BLaER1 (cell line): Measurements from ENCODE around the gene TSACC.

Experiments
- H3K27ac ChIP-seq: shearing (Covaris generic); formaldehyde crosslinking; 2 replicates; pipeline ENCODE4 v1.8.1; 2022
- H3K27me3 ChIP-seq: shearing (Covaris generic); formaldehyde crosslinking; 2 replicates; pipeline ENCODE4 v1.8.1; 2022
- H3K36me3 ChIP-seq: shearing (Covaris generic); formaldehyde crosslinking; 2 replicates; pipeline ENCODE4 v1.8.1; 2022
- H3K4me1 ChIP-seq: shearing (Covaris generic); formaldehyde crosslinking; 2 replicates; pipeline ENCODE4 v1.8.1; 2022
- H3K4me2 ChIP-seq: shearing (Covaris generic); formaldehyde crosslinking; 2 replicates; pipeline ENCODE4 v1.8.1; 2022
- H3K4me3 ChIP-seq: shearing (Covaris generic); formaldehyde crosslinking; 2 replicates; pipeline ENCODE4 v1.8.1; 2022
- H3K9ac ChIP-seq: shearing (Covaris generic); formaldehyde crosslinking; 2 replicates; pipeline ENCODE4 v1.8.1; 2022
- H3K9me3 ChIP-seq: shearing (Covaris generic); formaldehyde crosslinking; 2 replicates; pipeline ENCODE4 v1.8.1; 2022
- H4K20me1 ChIP-seq: shearing (Covaris generic); formaldehyde crosslinking; 2 replicates; pipeline ENCODE4 v1.8.1; 2022
- Cebpa-rat ChIP-seq: shearing (Covaris generic); IDR thresholded peaks from 2 replicates; pipeline ENCODE4 v1.8.1; 2022

Gene TSACC

DNA sequence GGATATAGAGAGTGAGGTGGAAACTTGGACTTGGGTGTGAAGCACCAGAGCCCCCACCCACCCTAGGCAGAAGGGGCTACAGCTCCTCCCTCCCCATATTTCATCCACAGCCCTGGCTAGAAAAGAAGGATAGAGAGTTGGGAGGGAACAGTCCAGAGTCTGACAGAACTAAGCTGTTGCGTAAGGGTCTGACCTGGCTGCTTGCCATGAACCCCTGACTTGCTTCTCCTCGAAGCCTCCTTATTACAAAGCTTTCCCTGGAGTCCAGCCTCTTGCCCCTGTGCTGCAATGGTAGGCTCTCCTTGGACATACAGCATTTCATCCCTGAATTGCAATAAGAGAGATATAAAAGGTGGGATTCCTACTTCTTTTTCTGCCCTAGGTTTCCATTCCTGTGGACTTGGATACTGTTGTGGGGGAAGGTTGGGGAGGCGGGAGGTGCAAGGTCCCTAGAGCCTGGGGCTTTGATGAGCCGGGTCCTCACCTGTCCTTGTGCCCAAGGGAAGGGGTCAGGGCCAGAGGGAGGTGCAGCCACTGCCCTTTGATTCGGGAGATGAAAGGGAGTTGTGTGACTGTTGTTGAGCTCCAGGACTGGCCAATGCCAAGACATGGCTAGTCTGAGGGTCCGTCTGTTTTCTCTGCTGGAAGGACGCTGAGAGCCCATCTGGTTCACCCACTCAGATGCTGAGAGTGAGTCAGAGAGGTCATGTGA, 33.4 kb downstream of the TSACC start:
- H3K27ac ChIP-seq = no peak overlapping the region
- TF ChIP-seq Cebpa-rat = no peak
- H3K9ac ChIP-seq = no peak overlapping the region
- H3K4me3 ChIP-seq = no peak overlapping the region
- 0 out of 2 replicates have a peak, but pooled peaks cover 6% of the 10 kb centered on the region for H3K4me1 ChIP-seq
- H4K20me1 ChIP-seq = no peaks in the 10 kb centered on the region
- no peaks in the 10 kb centered on the region for H3K9me3 ChIP-seq
- H3K4me2 ChIP-seq = no peak overlapping the region
- peaks cover 35% of the 10 kb centered on the region for H3K27me3 ChIP-seq
- no peaks in the 10 kb centered on the region for H3K36me3 ChIP-seq

DNA sequence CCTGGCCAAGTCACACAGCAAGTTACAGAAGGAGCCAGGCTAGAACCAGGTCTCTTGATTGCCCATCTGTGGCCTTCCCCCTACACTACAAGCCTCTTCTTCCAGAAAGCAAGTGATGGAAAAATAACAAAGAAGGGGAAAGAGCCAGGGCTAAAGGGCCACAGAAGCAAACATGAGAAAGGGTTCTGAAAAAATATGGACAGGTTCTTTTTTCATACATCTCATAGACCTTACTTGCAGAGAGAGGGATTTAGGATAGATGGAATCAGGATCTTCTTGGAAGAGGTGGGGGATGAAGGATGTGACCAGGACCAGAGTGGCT, 33.9 kb downstream of the TSACC start:
- Histone ChIP-seq H3K27ac (no peak overlapping the region), H3K4me2 (no peak overlapping the region), H3K27me3 (peaks cover 32% of the 10 kb centered on the region), H3K4me3 (no peak overlapping the region), H3K9ac (no peak overlapping the region), H3K9me3 (no peaks in the 10 kb centered on the region), H4K20me1 (no peaks in the 10 kb centered on the region), H3K36me3 (no peaks in the 10 kb centered on the region), H3K4me1 (0 out of 2 replicates have a peak, but pooled peaks cover 3% of the 10 kb centered on the region)
- no peak for TF ChIP-seq Cebpa-rat

DNA sequence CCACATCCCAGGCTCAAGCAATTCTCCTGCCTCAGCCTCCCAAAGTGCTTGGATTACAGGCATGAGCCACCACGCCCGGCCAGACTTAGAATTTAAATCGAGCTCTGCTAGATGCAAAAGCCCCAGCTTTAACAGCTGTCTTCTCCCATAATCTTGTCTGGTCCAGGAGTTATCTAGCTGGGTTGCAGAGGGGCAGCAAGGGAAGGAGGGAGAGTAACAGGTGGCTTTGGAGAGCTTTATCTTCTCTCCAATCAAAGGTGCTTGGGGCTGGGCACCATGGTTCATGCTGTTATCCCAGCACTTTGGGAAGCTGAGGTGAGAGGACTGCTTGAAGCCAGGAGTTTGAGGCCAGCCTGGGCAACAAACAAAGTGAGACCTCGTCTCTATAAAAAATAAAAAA, 34.5 kb downstream of the TSACC start:
- TF ChIP-seq Cebpa-rat = no peak
- H3K36me3 ChIP-seq = no peaks in the 10 kb centered on the region
- H3K9ac ChIP-seq = no peak overlapping the region
- no peak overlapping the region for H3K4me3 ChIP-seq
- H3K4me1 ChIP-seq = no peaks in the 10 kb centered on the region
- no peak overlapping the region for H3K4me2 ChIP-seq
- no peaks in the 10 kb centered on the region for H3K9me3 ChIP-seq
- H3K27ac ChIP-seq = no peak overlapping the region
- no peaks in the 10 kb centered on the region for H4K20me1 ChIP-seq
- H3K27me3 ChIP-seq = peaks cover 25% of the 10 kb centered on the region

DNA sequence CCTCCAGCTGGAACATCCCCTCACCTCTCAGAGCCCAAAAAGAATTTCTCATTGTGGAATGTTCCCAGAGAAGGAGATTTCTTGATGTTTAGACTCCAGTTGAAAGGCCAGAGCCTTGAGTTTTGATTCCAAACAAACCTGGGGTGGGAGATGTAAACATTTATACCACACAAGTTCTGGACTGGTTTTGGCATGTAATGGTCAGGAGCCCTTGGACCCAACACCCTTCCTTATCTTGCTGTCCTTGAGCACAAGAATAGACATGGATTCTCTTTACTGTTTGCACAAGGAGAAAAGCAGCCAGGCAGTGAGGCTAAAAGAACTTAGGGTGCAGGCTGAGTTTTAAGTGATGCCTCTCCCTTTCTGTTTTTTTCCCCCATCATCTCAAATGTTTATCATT, 35.2 kb downstream of the TSACC start:
- no peak for TF ChIP-seq Cebpa-rat
- no peak overlapping the region for H3K9ac ChIP-seq
- H3K36me3 ChIP-seq = no peaks in the 10 kb centered on the region
- H3K4me1 ChIP-seq = no peaks in the 10 kb centered on the region
- H3K9me3 ChIP-seq = no peaks in the 10 kb centered on the region
- peaks cover 18% of the 10 kb centered on the region for H3K27me3 ChIP-seq
- H3K4me2 ChIP-seq = no peak overlapping the region
- H3K4me3 ChIP-seq = no peak overlapping the region
- no peak overlapping the region for H3K27ac ChIP-seq
- H4K20me1 ChIP-seq = no peaks in the 10 kb centered on the region

DNA sequence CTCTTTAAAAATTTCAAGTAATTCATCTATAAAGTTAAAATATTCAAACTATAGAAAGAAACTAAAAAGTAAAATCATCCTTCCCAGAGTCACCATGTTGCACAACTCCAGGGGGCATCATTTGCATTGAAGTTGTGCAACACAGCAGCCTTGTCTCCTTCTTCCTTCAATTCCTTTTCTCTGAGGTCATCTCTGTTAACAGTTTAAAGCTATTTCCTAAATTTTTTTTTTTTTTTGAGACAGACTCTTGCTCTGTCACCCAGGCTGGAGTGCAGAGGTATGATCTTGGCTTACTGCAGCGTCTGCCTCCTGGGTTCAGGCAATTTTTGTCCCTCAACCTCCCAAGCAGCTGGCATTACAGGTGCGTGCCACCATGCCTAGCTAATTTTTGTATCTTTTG, 37.8 kb downstream of the TSACC start:
- Histone ChIP-seq H3K4me3 (no peak overlapping the region), H3K27ac (no peak overlapping the region), H3K9ac (no peak overlapping the region), H4K20me1 (no peaks in the 10 kb centered on the region), H3K4me1 (no peaks in the 10 kb centered on the region), H3K9me3 (no peaks in the 10 kb centered on the region), H3K27me3 (no peaks in the 10 kb centered on the region), H3K36me3 (no peaks in the 10 kb centered on the region), H3K4me2 (no peak overlapping the region)
- TF ChIP-seq Cebpa-rat = 0 out of 2 replicates have a peak, but pooled peaks have one; percentile 9

DNA sequence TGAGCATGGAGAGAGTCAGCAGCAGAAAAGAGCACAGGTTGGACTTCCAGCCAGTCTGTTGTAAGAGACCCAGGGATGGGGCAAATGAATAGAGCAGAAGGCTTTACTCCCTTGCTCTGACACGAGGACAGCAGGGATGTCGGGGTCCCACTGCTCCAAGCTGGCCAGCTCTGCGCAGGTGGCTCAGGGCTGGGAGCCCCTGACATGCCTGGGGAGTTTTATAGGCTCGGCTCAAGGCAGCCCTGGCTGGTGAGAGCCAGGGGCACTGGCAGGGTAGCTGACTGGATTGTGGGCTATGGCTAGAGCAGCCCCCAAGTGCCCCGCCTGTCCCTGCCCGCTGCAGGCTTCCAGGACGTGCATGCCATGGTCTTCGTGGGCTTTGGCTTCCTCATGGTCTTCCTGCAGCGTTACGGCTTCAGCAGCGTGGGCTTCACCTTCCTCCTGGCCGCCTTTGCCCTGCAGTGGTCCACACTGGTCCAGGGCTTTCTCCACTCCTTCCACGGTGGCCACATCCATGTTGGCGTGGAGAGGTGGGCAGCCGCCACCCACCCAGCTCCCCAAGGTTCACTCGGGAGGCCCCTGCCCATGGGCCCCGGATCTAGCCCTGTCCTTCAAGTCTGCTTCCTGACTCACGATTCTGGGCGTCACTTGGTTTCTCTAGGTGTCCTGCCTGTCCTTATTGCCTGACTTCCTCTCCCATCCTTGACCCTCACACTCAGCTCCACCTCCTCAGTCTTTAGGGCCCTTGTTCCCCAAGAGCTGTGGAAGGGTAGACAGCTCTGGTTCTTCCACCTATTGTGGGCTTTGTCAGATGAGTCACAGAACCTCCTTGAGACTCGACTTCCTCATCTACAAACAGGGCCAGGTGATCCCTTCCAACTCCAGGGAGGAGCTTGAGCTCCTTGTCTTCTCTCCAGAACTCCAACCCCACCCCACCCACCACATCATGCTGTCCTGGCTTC, 38.9 kb downstream of the TSACC start:
- TF ChIP-seq Cebpa-rat = no peak

DNA sequence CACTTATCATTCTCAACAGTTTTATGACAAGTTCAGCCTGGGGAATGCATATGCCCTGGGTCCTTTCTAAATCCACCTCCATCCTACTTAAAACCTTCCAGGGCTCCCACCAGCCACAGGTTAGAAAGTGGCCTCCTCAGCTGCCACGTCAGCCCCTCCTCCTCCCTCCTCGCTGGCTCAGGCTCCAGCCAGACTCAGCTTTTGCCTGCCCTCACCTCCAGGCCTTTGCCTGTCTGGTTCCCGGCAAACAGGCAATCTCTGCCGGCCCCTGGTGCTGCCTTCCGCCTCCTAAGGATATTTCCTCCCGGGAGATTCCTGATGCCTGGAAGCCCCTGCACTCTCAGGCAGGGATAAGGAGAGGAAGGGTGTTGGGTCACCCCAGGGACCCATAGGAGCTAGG, 40.2 kb downstream of the TSACC start:
- Histone ChIP-seq H3K9me3 (no peaks in the 10 kb centered on the region), H3K27ac (no peak overlapping the region), H3K4me2 (no peak overlapping the region), H3K4me1 (no peaks in the 10 kb centered on the region), H3K9ac (no peak overlapping the region), H3K4me3 (no peak overlapping the region), H3K27me3 (no peaks in the 10 kb centered on the region), H3K36me3 (no peaks in the 10 kb centered on the region), H4K20me1 (no peaks in the 10 kb centered on the region)
- no peak for TF ChIP-seq Cebpa-rat

More for the DNA sequence above, 38.9 kb downstream of the TSACC start:
- H3K4me2 ChIP-seq = no peak overlapping the region
- no peaks in the 10 kb centered on the region for H3K27me3 ChIP-seq
- H3K27ac ChIP-seq = no peak overlapping the region
- H4K20me1 ChIP-seq = no peaks in the 10 kb centered on the region
- H3K9ac ChIP-seq = no peak overlapping the region
- H3K4me1 ChIP-seq = no peaks in the 10 kb centered on the region
- no peaks in the 10 kb centered on the region for H3K36me3 ChIP-seq
- no peak overlapping the region for H3K4me3 ChIP-seq
- no peaks in the 10 kb centered on the region for H3K9me3 ChIP-seq

DNA sequence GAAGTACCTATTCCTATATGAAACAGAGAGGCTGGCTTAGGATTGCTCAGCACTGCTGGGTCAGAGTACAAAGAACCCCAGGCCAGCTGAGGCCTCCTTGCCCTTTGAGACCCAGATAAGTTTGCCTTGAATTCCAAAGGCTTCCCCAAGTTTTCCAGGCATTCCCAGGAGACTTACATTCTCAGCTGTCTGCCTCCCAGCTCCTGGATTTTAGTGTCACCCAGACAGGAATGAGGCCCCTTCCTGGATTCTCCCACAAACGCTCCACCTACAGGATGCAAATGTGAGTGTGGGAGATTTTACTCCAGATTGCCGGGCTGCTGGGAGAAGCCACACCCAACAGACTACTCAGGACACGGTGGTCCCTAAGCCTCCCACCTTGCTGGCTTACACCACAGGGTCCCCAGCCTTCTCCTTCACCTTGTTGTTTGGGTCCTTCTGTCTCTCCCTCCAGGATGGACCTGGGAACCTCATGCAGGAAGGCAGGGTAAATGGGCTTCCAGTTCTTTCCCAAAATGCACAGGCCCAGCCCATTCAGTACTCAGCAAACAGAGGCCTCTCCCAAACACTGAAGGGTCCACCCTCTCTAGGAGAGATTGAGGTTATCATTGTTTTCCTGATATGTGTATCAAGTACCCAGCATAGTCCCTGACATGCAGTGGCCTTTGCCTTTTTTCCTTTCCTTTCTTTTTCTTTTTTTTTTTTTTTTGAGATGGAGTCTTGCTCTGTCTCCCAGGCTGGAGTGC, 41.3 kb downstream of the TSACC start:
- no peaks in the 10 kb centered on the region for H3K27me3 ChIP-seq
- H3K4me2 ChIP-seq = no peak overlapping the region
- no peak overlapping the region for H3K9ac ChIP-seq
- H3K36me3 ChIP-seq = no peaks in the 10 kb centered on the region
- peaks cover 8% of the 10 kb centered on the region for H3K4me1 ChIP-seq
- H3K27ac ChIP-seq = no peak overlapping the region
- no peaks in the 10 kb centered on the region for H4K20me1 ChIP-seq
- no peak overlapping the region for H3K4me3 ChIP-seq
- H3K9me3 ChIP-seq = no peaks in the 10 kb centered on the region
- no peak for TF ChIP-seq Cebpa-rat

DNA sequence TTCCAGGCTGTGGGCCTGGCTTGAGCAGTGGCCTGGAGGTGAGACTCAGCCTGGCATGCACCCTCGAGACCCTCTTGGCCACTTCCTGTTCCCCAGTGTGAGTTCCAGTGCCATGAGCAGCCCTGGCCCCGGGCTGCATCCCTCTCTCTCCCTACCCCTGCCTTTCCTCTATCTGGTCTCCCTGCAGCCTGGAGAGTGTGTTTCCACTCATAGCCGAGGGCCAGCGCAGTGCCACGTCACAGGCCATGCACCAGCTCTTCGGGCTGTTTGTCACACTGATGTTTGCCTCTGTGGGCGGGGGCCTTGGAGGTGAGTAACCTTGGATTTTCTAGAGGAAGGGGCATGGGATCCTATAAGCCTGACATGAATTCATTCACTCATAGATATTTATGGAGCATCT, 44.2 kb downstream of the TSACC start:
- no peaks in the 10 kb centered on the region; the same call in 1 of the 2 replicates for H4K20me1 ChIP-seq
- H3K4me1 ChIP-seq = peaks cover 25% of the 10 kb centered on the region
- no peak overlapping the region for H3K4me2 ChIP-seq
- no peak for TF ChIP-seq Cebpa-rat
- no peak overlapping the region for H3K27ac ChIP-seq
- H3K27me3 ChIP-seq = peaks cover 18% of the 10 kb centered on the region
- H3K9me3 ChIP-seq = no peaks in the 10 kb centered on the region
- H3K9ac ChIP-seq = no peak overlapping the region
- no peak overlapping the region for H3K4me3 ChIP-seq
- no peaks in the 10 kb centered on the region for H3K36me3 ChIP-seq
